Thoracic aorta (tissue), 2 donors: ENCODE data around the gene RNF149. TPM values are rescaled to one million over a fixed set of nuclear protein-coding genes. Genes with fewer than 3 reads are reported as not detected.

Source experiments
- ATAC-seq: fragments of 150-250 bp; one replicate; pipeline ENCODE4 v1.8.0; 2017; ENCODE audit warnings: low read depth; ENCODE audit not compliant: insufficient number of reproducible peaks, low FRiP score
- DNase-seq: peaks from one replicate; pipeline ENCODE4 v3.0.0-alpha.2; 2020; ENCODE audit warnings: low spot score
- H3K27ac ChIP-seq, 2 donors: fragments of 200-600 bp; sonication (generic); 1 replicate in 1 of 2; 2 replicates in 1 of 2; pipeline ENCODE4 v1.5.1; 2016; ENCODE audit warnings: mild to moderate bottlenecking in 2 of 2, moderate library complexity in 2 of 2
- H3K27me3 ChIP-seq: fragments of 200-600 bp; sonication (generic); replicated peaks from 2 replicates; pipeline ENCODE4 v1.6.0; 2016; ENCODE audit warnings: mild to moderate bottlenecking; ENCODE audit not compliant: insufficient read depth
- H3K36me3 ChIP-seq: fragments of 200-600 bp; sonication (generic); one replicate; pipeline ENCODE4 v1.5.1; 2016
- H3K4me1 ChIP-seq, 2 donors: fragments of 200-600 bp; sonication (generic); 1 replicate in 1 of 2; 2 replicates in 1 of 2; pipeline versions ENCODE4 v1.5.1 to v1.6.0; 2016; ENCODE audit warnings: low read depth in 2 of 2, mild to moderate bottlenecking in 1 of 2; ENCODE audit not compliant: control insufficient read depth in 1 of 2
- H3K4me3 ChIP-seq: fragments of 200-600 bp; sonication (generic); 2 replicates; pipeline ENCODE4 v1.5.1; 2016; ENCODE audit warnings: mild to moderate bottlenecking
- H3K9me3 ChIP-seq: fragments of 200-600 bp; sonication (generic); 2 replicates; pipeline ENCODE4 v1.5.1; 2016
- total RNA-seq, 2 donors: library from RNA; depleted of rRNA; stranded (reverse); fragments of >200 nt; gene quantifications; one replicate each; pipeline versions ENCODE4 v1.1.0 to v1.2.3, GENCODE V29; 2016
- TF ChIP-seq, protein P1 (sequence below): fragments of 200-600 bp; sonication (generic); IDR thresholded peaks from one replicate; pipeline ENCODE4 v1.5.1; 2019; ENCODE audit warnings: antibody characterized with exemption

The RNF149 gene
- total RNA-seq, 2 donors from 2014 or later = 106 to 152 TPM

DNA sequence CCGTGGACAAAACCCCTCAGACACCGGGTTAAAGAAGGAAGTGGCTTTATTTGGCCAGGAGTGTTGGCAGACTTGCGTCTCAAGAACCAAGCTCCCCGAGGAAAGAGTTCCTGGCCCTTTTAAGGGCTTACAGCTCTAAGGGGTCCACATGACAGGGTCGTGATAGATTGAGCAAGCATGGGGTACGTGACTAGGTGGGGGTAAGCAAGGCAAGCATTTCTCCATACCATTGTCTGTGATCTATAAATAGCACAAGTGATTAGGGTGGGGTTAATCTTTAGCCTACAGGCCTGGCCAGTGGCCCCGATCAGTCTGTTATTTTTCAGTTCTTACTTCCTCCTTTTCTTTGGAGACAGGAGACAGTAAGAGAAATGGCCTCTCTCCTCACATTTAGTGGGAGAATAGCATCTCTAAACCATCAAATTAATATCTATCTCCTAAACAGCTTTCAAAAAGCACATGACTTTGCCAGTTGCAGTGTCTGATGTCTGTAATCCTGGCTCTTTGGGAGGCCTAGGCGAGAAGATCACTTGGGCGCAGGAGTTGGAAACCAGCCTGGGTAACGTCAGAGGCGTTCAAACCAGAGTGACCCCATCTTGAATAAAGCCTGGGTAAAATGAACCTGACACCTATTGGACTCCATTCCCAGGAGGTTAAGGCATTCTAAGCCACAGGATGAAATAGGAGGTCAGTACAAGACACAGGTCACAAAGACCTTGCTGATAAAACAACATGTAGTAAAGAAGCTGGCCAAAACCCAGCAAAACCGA lies 74.1 kb downstream of the RNF149 start:
- ATAC-seq = no peak
- no peaks in the 10 kb centered on the region for H3K9me3 ChIP-seq

GRCh38 chr2:101232770-101233169 lies 75.7 kb downstream of the RNF149 start:
- no peaks in the 10 kb centered on the region for H3K9me3 ChIP-seq
- H3K27me3 ChIP-seq = no peaks in the 10 kb centered on the region
- no peak overlapping the region for H3K27ac ChIP-seq
- no peak overlapping the region for H3K4me3 ChIP-seq
- ATAC-seq (no peak), DNase-seq (no peak)
- H3K4me1 ChIP-seq = no peaks in the 10 kb centered on the region
- no peaks in the 10 kb centered on the region for H3K36me3 ChIP-seq
- TF ChIP-seq, protein P1, sequence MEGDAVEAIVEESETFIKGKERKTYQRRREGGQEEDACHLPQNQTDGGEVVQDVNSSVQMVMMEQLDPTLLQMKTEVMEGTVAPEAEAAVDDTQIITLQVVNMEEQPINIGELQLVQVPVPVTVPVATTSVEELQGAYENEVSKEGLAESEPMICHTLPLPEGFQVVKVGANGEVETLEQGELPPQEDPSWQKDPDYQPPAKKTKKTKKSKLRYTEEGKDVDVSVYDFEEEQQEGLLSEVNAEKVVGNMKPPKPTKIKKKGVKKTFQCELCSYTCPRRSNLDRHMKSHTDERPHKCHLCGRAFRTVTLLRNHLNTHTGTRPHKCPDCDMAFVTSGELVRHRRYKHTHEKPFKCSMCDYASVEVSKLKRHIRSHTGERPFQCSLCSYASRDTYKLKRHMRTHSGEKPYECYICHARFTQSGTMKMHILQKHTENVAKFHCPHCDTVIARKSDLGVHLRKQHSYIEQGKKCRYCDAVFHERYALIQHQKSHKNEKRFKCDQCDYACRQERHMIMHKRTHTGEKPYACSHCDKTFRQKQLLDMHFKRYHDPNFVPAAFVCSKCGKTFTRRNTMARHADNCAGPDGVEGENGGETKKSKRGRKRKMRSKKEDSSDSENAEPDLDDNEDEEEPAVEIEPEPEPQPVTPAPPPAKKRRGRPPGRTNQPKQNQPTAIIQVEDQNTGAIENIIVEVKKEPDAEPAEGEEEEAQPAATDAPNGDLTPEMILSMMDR = no peak

More for the DNA sequence above, 74.1 kb downstream of the RNF149 start:
- no peaks in the 10 kb centered on the region for H3K27me3 ChIP-seq
- no peaks in the 10 kb centered on the region for H3K4me1 ChIP-seq
- no peak overlapping the region for H3K4me3 ChIP-seq
- H3K27ac ChIP-seq = no peak overlapping the region
- H3K36me3 ChIP-seq = no peaks in the 10 kb centered on the region
- TF ChIP-seq, protein P1 = no peak
- DNase-seq = no peak

DNA sequence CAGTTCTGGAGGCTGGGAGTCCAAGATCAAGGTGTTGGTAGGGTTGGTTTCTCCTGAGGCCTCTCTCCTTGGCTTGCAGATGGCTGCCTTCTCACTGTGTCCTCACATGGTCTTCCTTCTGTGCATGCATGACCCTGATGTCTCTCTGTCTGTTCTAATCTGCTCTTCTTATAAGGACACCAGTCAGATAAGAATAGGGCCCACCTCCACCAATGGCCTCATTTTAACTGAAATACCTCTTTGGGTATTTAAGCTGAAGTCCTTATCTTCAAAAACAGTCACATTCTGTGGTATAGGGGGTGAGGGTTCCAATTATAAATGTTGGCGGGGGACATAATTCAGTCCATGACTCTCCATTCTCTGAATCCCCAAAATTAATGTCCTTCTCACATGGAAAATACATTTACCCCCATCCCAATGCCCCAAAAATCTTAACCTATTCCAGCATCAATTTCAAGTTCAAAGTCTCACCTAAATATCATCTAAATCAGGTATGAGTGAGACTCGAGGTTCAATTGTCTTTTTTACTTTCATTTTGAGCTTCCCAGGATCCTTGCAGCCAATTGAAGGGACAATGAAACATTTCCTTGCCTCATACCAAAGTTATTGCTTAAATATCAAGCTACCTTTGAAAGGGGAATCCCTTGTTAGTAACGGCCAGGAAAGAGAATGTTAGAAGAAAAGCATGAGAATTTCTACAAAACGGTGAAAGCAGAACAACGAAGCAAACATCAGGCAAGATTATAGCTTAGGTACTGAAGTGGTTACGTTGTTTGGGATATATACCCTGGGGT lies 76.4 kb downstream of the RNF149 start:
- H3K4me3 ChIP-seq = no peak overlapping the region
- ATAC-seq = no peak

DNA sequence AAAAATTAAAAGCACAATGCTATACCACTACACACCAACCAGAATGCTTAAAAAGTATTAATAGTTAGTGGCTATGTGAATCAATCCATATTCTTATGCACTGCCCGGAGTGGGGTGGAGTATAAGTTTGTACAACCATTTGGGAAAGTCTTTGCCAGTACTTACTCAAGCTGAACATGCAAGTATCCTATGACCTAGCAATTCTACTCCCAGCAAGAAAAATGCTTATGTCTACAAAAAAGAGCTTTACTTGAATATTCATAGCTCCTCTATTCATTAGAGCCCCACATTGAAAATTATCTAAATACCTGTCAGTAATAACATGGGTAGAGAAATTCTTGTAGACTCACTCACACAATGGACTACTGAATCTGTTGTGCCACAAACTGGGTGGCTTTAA lies 77.3 kb downstream of the RNF149 start:
- ATAC-seq = no peak
- TF ChIP-seq, protein P1 = no peak
- H3K4me3 ChIP-seq = no peak overlapping the region

More for the DNA sequence above, 76.4 kb downstream of the RNF149 start:
- Histone ChIP-seq H3K27ac (no peak overlapping the region), H3K27me3 (no peaks in the 10 kb centered on the region), H3K9me3 (no peaks in the 10 kb centered on the region), H3K36me3 (no peaks in the 10 kb centered on the region), H3K4me1 (no peaks in the 10 kb centered on the region)
- TF ChIP-seq, protein P1 = no peak
- no peak for DNase-seq

GRCh38 chr2:101230541-101231001 lies 77.9 kb downstream of the RNF149 start:
- Histone ChIP-seq H3K27ac (no peak overlapping the region), H3K36me3 (no peaks in the 10 kb centered on the region), H3K4me1 (no peaks in the 10 kb centered on the region), H3K9me3 (no peaks in the 10 kb centered on the region), H3K27me3 (no peaks in the 10 kb centered on the region), H3K4me3 (no peak overlapping the region)
- ATAC-seq (no peak), DNase-seq (no peak)
- TF ChIP-seq, protein P1 = no peak

More for the DNA sequence above, 77.3 kb downstream of the RNF149 start:
- no peaks in the 10 kb centered on the region for H3K4me1 ChIP-seq
- DNase-seq = no peak
- H3K9me3 ChIP-seq = no peaks in the 10 kb centered on the region
- H3K27me3 ChIP-seq = no peaks in the 10 kb centered on the region
- H3K27ac ChIP-seq = no peak overlapping the region
- no peaks in the 10 kb centered on the region for H3K36me3 ChIP-seq
